HG02763 (cell line): ENCODE measurements around the gene HS3ST6.
"Not testable (repeated sequence)": the region's sequence is repeated elsewhere in the genome, so short reads cannot be mapped to it uniquely, and the experiment has no call there.

Experiments
- ATAC-seq: cut with Tn5 transposase; IDR thresholded peaks from one replicate; pipeline ENCODE4 v1.9.1; 2021; ENCODE audit warnings: mild to moderate bottlenecking, moderate library complexity; ENCODE audit not compliant: unreplicated experiment

Gene HS3ST6

GRCh38 chr16:1947369-1947670 lies 29.1 kb upstream of the HS3ST6 start:
- no peak for ATAC-seq

DNA sequence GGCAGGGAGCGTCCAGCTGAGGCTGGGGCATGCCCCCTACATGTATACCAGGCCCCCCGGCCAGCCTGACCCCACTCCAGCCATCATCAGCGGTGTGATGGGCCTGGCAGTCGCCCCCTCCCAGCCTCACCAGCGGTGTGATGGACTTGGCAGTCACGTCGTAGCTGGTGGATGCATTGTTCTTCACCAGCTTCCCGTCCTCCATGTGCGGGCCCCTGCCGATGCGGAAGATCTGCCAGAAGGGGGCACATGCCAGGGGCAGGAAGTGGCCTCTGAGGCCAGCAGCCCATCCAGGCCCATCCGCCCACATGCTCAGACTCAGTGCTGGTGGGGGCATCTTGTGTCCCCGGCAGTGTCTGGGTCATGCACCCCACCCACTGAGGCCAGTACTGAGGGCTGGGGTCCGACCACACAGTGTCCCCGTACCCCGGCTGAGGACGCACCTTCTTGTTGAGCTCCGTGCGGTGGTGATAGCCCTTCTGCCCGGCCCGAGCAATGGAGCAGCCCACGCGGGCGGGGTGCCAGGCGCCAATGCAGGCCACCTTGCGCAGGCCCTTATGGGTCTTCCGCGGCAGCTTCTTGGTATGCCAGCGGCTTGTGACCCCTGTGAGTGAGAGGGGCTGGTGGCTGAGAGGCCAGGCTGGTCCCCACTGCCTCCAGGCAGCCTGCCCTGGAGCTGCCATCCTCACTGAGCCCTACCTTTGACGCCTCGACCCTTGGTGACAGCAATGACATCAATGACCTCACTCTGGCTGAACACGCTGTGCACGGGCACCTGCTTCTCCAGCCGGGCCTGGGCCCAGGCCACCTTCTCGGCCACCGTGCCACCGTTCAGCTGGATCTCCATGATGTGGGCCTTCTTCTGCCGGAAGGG lies 28.5 kb upstream of the HS3ST6 start:
- no peak for ATAC-seq

- ATAC-seq: no peak
Observed at GRCh38 chr16:1945559-1946391, 27.6 kb upstream of the HS3ST6 start.

DNA sequence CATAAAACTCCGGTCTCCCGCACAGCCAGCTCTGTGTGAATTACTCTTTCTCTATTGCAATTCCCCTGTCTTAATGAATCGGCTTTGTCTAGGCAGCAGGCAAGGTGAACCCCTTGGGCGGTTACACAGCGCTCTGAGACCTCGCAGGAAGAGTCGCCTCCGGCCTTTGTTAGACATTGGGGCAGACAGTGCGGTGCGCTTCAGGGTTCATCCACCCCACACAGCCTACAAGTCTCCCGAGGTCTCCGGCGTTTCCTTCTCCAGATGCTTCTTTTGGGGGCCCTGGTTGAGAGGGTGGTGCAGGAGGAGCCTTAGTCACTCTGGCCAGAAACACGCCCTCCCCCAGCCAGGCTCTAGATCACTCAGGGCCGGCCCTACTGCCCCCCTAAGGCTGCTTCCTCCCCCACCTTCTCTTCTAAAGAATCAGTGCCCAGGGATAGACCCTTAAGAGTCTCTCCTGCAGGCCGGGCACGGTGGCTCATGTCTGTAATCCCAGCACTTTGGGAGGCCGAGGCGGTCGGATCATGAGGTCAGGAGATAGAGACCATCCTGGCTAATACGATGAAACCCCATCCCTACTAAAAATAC lies 26.5 kb upstream of the HS3ST6 start:
- ATAC-seq: no peak

- ATAC-seq: peak; percentile 94
Observed at GRCh38 chr16:1942810-1943726, 24.9 kb upstream of the HS3ST6 start, which contains the start of gene MSRB1. TSS of gene MSRB1 (minus strand) at chr16:1943199. CDS start at chr16:1943156, 43 bp downstream.

GRCh38 chr16:1942047-1942809 lies 24.0 kb upstream of the HS3ST6 start:
- no peak for ATAC-seq

- ATAC-seq: no peak
Observed at GRCh38 chr16:1941162-1942046, 23.2 kb upstream of the HS3ST6 start.

- no peak for ATAC-seq
Observed at GRCh38 chr16:1940273-1941161, 22.3 kb upstream of the HS3ST6 start.

DNA sequence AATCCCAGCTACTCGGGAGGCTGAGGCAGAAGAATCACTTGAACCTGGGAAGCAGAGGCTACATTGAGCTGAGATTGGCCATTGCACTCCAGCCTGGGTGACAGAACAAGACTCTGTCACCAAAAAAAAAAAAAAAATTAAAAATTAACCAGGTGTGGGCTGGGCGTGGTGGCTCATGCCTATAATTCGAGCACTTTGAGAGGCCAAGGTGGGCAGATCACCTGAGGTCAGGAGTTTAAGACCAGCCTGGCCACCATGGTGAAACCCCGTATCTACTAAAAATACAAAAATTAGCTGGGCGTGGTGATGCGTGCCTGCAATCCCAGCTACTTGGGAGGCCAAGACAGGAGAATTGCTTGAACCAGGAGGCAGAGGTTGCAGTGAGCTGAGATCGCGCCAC lies 21.6 kb upstream of the HS3ST6 start:
- ATAC-seq: not testable (repeated sequence)

- no peak for ATAC-seq
Observed at GRCh38 chr16:1938910-1939309, 20.7 kb upstream of the HS3ST6 start.

DNA sequence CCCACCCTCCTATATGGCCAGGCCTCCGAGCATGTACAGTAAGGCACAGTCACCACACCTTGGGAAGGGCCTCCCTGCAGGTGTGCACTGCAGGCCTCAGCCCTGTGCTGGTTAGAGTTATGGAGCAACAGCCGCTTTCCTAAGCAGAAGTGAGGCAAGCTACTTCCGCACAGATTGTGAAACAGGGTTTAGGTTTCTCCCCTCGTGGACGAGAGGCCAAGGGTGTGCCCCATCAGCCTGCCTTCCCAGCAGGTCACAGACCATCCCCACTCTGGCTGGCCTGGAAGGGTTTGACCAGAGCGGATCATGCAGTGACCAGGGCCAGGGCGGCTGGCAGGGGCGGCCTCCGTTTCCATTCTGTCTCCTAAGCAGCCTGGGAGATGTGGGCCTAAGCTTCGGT lies 20.1 kb upstream of the HS3ST6 start:
- no peak for ATAC-seq

- ATAC-seq: no peak
Observed at GRCh38 chr16:1936945-1937479, 18.8 kb upstream of the HS3ST6 start.

DNA sequence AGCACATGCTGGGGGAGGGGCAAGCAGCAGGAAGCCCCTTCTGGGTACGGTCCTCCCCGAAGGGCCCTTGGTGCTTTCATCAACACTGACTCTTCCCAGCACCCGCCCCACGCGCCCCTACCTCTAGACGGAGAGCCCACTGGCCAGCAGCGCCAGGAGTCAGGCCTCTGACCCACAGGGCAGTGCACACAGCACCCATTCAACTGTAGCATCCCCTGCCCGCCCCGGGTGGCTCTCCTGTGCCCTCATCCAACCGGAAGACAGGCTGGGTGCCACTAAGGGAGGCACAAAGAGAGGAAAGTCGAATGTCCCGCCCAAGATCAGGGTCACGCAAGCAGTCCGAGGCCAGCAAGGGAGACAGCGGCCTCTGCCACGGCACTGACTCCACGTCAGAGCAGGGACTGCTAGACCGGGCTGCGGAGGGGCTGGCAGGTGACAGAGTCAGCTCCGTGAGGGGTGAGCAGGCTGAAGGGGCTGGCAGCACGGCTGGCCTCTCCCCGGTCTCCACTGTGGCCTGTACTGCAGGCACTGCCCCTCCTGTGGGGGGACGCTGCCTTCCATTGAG lies 15.0 kb upstream of the HS3ST6 start:
- no peak for ATAC-seq

- no peak for ATAC-seq
Observed at GRCh38 chr16:1932050-1933028, 14.1 kb upstream of the HS3ST6 start.

DNA sequence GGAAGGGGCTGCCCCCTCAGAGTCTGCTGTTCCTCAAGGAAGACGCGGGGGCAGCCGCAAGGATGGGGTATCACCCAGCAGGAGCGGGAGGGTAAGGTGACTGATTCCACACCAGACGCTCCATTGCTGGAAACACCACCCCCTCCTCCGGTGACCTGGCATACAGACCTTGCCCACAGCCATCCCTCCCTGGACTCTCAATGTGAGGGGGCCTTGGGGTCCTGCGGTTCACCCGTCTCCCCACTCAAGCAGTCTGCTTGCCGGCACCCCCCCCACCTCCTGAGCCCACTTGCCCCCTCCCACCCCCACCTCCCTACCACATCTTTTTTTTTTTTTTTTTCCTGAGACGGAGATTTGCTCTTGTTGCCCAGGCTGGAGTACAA lies 12.1 kb upstream of the HS3ST6 start:
- ATAC-seq: no peak
